Progenitor cell of endocrine pancreas (in vitro differentiated cells): Measurements from ENCODE around the gene CCDC141. TPM values are rescaled to one million over a fixed set of nuclear protein-coding genes. Genes with fewer than 3 reads are reported as not detected.
A peak's percentile ranks its signal among the peaks of the same experiment; 100 is the strongest.

Experiments used
- DNase-seq: peaks from one replicate; pipeline ENCODE4 v3.0.0; 2021; ENCODE audit warnings: low spot score; ENCODE audit not compliant: unreplicated experiment
- H3K27ac Mint-ChIP-seq: 2 replicates; pipeline ENCODE4 v1.8.0; 2021; ENCODE audit warnings: mild to moderate bottlenecking, moderate library complexity, mixed read lengths
- H3K27me3 Mint-ChIP-seq: 2 replicates; pipeline ENCODE4 v1.8.0; 2021; ENCODE audit warnings: mixed read lengths
- H3K36me3 Mint-ChIP-seq: 2 replicates; pipeline ENCODE4 v1.8.0; 2022; ENCODE audit warnings: mixed read lengths; ENCODE audit not compliant: insufficient read depth
- H3K4me1 Mint-ChIP-seq: 2 replicates; pipeline ENCODE4 v1.8.0; 2021; ENCODE audit warnings: low read depth, mixed read lengths
- H3K4me3 Mint-ChIP-seq: 2 replicates; pipeline ENCODE4 v1.8.0; 2021; ENCODE audit warnings: low read depth, mild to moderate bottlenecking, moderate library complexity, mixed read lengths
- H3K9me3 Mint-ChIP-seq: 2 replicates; pipeline ENCODE4 v1.8.0; 2021; ENCODE audit warnings: low read depth, mixed read lengths
- CTCF ChIP-seq: fragments of 200-600 bp; sonication (generic); IDR thresholded peaks from one replicate; pipeline ENCODE4 v1.5.0; 2021; ENCODE audit warnings: antibody characterized with exemption, mild to moderate bottlenecking; ENCODE audit not compliant: unreplicated experiment
- total RNA-seq: library from RNA; stranded (reverse); gene quantifications from 2 replicates; pipeline ENCODE4 v1.2.1, GENCODE V29; 2021

CCDC141 gene
- total RNA-seq, 1 donor from 2014 or later = 14.8 TPM

GRCh38 chr2:178807227-178808008, 242.5 kb downstream of the CCDC141 start, which contains the start of gene TTN:
Gene TTN, minus strand, starts transcription at chr2:178807423. Its CDS starts 2,781 bp downstream, at chr2:178804642.
- Mint-ChIP-seq H3K36me3 (no peaks in the 10 kb centered on the region), H3K4me3 (no peak within 1 kb of the TSS), H3K27me3 (no peaks in the 10 kb centered on the region), H3K9me3 (no peaks in the 10 kb centered on the region), H3K27ac (no peak within 1 kb of the TSS), H3K4me1 (peaks cover 5% of the 10 kb centered on the region)
- TF ChIP-seq CTCF = no peak
- no peak for DNase-seq

GRCh38 chr2:178806543-178806942, 243.4 kb downstream of the CCDC141 start:
- Mint-ChIP-seq H3K36me3 (no peaks in the 10 kb centered on the region), H3K4me3 (no peak overlapping the region), H3K27me3 (no peaks in the 10 kb centered on the region), H3K27ac (no peak overlapping the region), H3K4me1 (peaks cover 4% of the 10 kb centered on the region), H3K9me3 (no peaks in the 10 kb centered on the region)
- TF ChIP-seq CTCF = no peak
- no peak for DNase-seq

- DNase-seq = no peak
- Mint-ChIP-seq H3K36me3 (no peaks in the 10 kb centered on the region), H3K4me1 (peaks cover 3% of the 10 kb centered on the region), H3K27me3 (no peaks in the 10 kb centered on the region), H3K27ac (no peak overlapping the region), H3K4me3 (no peak overlapping the region), H3K9me3 (no peaks in the 10 kb centered on the region)
- no peak for TF ChIP-seq CTCF
Measured at GRCh38 chr2:178805457-178805856, 244.5 kb downstream of the CCDC141 start.

GRCh38 chr2:178804791-178805190, 245.1 kb downstream of the CCDC141 start:
- Mint-ChIP-seq H3K27me3 (no peaks in the 10 kb centered on the region), H3K4me3 (no peak overlapping the region), H3K9me3 (no peaks in the 10 kb centered on the region), H3K27ac (no peak overlapping the region), H3K4me1 (peaks cover 3% of the 10 kb centered on the region), H3K36me3 (peaks cover 1% of the 10 kb centered on the region)
- TF ChIP-seq CTCF = peak; percentile 52
- no peak for DNase-seq

- no peaks in the 10 kb centered on the region for H3K27me3 Mint-ChIP-seq
- no peak for DNase-seq
- peak overlapping the region; percentile 50 for H3K27ac Mint-ChIP-seq
- H3K9me3 Mint-ChIP-seq = peaks cover 4% of the 10 kb centered on the region
- H3K4me3 Mint-ChIP-seq = no peak overlapping the region
- no peaks in the 10 kb centered on the region for H3K4me1 Mint-ChIP-seq
- no peak for TF ChIP-seq CTCF
- peaks cover 11% of the 10 kb centered on the region for H3K36me3 Mint-ChIP-seq
Measured at GRCh38 chr2:178800510-178800909, 249.4 kb downstream of the CCDC141 start.
